EH (cell line): ENCODE measurements around the gene PSG4.
"Not testable (repeated sequence)": the region's sequence is repeated elsewhere in the genome, so short reads cannot be mapped to it uniquely, and the experiment has no call there.

Experiments used
- DNase-seq: peaks from one replicate; pipeline ENCODE4 v3.0.0-alpha.2; 2015; ENCODE audit warnings: low read depth

The PSG4 gene

DNA sequence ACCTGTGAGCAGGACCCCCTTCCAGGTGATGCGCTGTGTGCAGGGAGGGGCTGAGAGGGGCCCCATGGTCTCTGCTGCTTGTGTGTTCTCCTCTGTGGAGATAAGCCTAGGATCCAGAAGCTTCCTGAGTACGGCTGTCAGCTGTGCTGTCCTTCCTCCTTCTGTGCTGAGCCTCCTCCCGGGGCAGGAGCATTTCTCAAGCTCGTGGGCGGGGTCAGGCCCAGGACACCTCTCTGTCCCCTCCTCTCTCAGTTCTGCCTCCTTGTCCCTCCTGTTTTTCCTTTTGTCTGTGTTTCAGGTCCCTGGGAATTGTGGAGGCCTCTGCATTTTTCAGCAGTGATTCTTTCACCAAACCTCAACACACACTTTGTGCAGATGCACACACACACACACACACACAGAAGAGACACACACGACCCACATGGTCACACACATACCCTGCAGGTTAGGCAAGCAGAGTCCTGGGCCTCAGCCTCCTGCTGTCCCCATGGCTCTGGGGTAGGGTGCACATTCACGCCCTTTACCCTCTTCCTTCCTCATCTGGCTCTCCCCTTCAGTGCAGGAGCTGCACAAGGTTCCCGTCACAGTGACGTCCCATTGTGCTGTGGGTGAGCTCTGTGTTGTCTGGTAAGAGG is at the start of gene PSG4:
TSS of gene PSG4 (minus strand) at position 168 of the 635 bp plus-strand sequence. CDS start at position 66, 102 bp downstream.
- DNase-seq, result not testable (repeated sequence)

- DNase-seq, result peak; percentile 17
Measured at GRCh38 chr19:43251428-43251827, 46.0 kb upstream of the PSG4 start.

GRCh38 chr19:43250296-43250695 is 44.9 kb upstream of the PSG4 start:
- not testable (repeated sequence) for DNase-seq

DNA sequence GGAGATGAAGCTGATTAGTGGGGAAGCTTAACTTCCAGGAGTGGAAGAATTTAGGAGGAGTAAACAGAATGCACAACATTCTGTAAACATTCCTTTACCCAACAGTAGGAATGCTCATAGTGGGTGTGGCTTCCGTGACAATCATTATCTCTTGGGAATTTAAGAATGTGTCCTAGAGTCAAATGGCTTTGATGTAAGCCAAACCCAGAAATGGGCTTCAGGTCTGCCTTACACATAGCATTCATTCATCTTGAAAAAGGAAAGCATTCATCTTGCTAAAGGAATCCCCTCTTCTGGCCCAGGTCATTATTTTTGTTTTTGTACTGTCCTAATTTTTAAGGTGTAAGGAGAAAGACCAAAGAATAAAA is 43.2 kb upstream of the PSG4 start:
- DNase-seq, result peak; percentile 52

- not testable (repeated sequence) for DNase-seq
Measured at GRCh38 chr19:43247243-43247880, 41.9 kb upstream of the PSG4 start.

DNA sequence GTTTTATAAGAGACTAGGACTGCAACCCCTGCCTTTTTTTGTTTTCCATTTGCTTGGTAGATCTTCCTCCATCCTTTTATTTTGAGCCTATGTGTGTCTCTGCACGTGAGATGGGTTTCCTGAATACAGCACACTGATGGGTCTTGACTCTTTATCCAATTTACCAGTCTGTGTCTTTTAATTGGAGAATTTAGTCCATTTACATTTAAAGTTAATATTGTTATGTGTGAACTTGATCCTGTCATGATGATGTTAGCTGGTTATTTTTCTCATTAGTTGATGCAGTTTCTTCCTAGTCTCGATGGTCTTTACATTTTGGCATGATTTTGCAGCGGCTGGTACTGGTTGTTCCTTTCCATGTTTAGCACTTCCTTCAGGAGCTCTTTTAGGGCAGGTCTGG is 40.4 kb upstream of the PSG4 start:
- DNase-seq, result not testable (repeated sequence)

DNA sequence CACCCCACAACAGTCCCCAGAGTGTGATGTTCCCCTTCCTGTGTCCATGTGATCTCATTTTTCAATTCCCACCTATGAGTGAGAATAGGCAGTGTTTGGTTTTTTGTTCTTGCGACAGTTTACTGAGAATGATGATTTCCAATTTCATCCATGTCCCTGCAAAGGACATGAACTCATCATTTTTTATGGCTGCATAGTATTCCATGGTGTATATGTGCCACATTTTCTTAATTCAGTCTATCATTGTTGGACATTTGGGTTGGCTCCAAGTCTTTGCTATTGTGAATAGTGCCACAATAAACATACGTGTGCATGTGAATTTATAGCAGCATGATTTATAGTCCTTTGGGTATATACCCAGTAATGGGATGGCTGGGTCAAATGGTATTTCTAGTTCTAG is 36.8 kb upstream of the PSG4 start:
- not testable (repeated sequence) for DNase-seq

DNA sequence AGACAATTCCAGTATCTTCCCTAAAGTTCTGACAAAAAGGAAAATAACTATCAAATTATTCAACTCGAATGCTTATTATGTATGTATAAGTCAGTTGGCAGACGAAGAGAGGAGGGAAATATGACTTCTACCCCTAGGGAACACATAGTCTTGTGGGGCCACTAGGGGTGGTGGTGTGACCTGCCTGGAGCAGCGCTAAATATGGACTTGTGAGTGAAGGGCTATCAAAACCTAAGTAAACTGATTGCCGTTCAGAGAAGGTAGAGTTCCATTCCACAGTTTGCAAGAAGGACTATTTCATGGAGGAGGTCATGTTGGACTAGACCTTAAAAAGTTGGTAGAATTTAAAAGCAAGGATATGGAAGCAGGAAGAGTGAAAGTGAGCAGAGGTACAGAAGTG is 32.8 kb upstream of the PSG4 start:
- not testable (repeated sequence) for DNase-seq

- DNase-seq, result peak; percentile 36
Measured at GRCh38 chr19:43235686-43236085, 30.2 kb upstream of the PSG4 start.

- peak; percentile 51 for DNase-seq
Measured at GRCh38 chr19:43229315-43229714, 23.9 kb upstream of the PSG4 start.

DNA sequence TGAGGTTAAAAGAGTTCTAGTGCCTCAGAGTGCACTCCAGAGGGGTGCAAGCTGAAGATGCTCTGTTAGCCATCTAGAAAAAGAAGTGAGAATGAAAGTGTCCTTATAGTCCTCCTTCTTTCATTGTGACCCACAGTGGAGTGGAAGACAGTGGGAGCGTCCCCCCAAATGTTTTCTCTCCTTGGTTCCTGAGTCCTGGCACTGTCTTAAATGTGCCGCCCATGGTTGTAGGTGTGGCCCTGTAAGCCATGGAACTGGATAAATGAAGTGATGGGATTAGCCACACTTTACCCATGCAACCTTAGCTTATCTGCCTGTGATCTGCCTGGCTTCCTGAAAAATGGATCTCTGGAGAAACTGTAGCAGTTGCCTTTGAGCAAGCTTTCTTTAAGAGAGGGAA is 23.3 kb upstream of the PSG4 start:
- DNase-seq, result not testable (repeated sequence)

DNA sequence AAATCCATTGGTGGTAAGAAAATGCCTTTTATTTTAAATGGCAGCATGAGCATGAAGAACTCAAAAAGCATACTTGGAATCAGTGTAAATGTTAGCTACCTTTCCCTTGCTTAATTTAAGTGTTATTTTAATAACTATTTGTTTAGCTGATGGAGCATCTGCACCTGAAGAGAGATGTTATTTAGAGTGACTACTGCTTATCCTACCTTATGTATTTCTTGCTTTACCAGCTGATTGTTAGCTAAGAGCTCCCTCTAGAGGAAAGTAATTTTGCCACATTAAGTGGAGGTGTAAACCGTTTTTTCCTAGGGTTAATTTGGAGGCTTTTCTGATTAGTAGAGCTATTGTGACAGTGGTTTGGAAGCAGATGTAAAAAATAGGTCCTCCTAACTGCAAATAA is 21.5 kb upstream of the PSG4 start:
- DNase-seq, result not testable (repeated sequence)

DNA sequence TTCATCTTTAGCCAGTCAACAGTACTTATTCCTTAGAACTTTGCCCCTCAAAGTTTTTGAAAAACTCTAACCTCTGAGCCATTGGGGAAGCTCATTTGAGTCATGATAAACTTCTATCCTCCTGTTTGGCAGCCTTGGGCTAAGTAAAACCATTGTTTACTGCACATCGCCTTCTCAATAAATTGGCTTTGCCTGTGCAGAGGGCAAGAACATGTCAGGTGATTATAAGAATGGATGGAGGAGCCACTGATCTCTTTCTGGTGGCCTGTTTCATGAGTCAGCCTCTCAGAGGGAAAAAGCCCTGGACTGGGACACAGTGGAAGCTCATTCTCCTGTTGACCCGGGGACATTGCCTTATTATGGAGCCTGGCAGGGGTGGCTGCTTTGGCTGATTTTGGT is 19.4 kb upstream of the PSG4 start:
- DNase-seq, result peak; percentile 14

DNA sequence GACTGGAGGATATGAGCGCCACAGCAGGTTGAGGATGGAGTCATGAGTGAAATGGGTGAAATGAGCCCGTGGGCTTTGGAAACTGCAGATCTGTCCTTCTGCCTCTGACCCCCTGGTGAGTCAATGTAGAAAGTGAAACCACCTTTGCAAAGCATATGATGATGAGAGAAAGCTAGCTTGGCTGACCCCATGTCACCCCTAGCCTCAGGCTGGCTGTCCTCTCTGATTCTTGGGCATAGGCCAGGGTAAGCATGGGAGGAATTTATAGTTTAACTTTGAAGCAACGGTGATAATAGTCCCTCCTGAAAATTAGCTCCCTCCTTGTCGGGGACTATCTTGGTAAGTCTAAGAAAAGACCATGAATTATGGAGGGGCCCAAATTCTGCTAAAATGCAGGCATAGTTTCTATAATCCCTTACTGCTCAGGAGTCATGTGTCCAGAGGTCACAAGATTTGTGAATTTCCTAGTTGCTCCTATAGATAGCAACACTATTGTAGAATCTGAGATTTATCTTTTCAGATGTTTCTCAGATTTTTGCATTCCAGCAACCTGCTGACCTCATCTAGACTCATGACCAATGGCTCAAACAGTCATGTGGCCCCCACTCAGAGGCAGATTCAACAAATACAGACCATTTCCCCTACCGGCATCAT is 18.9 kb upstream of the PSG4 start:
- peak; percentile 87 for DNase-seq

- DNase-seq, result not testable (repeated sequence)
Measured at GRCh38 chr19:43221891-43222290, 16.5 kb upstream of the PSG4 start.

GRCh38 chr19:43219136-43219535 is 13.7 kb upstream of the PSG4 start:
- peak; percentile 32 for DNase-seq

DNA sequence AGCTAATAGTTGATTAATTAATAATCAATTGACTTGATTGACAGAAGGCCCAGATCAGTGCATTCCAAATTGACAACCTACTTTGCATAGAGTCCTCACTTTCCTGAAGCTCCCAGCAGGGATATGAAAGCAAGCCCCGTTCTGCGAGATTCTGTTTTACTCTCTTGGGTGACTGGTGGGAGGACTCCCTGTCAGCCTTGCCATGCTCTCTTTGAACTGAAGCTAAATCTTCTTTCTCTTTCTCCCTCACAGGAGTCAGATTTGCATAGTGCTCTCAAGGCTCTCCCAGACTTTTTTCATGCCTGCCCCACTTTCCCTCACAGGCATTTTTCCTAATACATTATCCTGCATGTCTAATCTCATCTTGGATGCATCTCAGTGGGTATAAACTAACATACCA is 10.4 kb upstream of the PSG4 start:
- not testable (repeated sequence) for DNase-seq

DNA sequence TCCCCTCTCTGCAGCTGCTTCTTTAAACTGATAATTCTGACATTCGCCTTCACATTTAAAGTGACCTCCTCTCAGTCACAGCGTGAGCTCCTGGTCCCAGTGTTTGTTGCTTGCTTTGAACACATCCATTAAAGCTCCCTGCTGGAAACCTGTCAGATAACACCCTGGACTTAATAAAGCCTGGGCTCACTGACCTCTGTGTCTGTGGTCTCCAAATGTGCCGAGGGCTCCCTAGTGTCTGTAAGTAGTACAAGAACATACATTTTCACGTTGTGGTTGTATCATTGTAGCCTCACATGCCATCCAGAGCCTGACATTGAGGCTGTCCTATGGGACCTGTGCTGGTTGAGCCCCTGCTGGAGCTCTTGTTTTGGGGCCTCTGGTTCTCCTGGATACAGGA is 2.6 kb upstream of the PSG4 start:
- no peak for DNase-seq

DNA sequence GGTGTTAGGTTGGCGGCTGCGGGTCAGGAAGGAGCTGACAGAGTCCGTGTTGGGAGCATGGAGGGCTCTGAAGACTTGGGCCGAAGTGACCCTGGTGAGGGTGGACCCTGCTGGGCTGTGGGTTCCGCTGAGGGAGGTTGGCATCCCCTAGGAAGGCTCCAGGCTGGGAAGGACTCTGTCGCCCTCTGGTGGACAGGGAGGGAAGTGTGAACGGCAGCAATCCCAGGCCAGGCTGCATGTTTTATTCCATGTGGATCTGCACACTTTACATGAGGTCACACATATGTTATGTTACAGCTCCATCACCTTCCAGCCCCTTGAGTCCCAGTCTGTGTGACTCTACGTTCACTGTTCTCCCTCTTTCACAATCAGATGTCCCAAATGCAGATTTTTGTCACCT is 1.7 kb upstream of the PSG4 start:
- not testable (repeated sequence) for DNase-seq

DNA sequence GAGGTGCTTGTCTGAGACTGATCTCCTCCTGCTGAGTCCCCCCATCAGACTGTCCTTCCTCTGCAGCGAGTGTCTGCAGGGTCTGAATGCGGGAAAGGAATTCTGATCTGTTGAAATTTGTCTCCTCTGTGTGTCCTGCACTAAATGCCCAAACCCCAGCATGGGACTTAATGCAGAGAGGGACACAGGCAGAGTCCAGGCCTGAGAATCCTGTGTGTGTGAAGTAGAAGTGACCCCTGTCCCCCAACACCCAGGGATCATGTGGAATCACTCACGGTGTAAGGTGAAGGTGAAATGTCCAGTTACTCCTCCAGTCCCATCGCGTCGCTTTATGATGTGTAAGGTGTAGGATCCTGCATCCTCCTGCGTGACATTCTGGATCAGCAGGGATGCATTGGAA is 1.8 kb downstream of the PSG4 start:
- not testable (repeated sequence) for DNase-seq

DNA sequence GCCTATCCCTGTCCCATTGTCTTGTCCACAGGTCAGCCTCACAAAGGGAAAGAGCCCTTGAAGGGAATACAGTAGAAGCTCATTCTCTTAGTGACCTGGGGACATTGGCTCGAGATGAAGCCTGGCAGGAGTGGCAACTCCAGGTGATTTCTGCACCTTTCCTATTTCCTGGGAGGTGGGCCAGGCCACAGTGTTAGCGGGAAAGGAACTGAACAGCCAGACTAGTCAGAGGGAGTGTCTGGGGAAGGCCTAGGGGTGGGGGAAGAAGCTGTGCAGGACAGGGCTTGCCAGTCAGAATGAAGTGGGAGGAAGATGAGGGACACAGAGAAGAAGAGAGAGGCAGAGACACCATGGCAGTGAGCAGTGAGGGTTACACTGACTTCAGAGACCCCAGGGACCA is 3.5 kb downstream of the PSG4 start:
- DNase-seq, result peak; percentile 22

- DNase-seq, result peak; percentile 88
Measured at GRCh38 chr19:43201337-43201801, 4.1 kb downstream of the PSG4 start.
